Thyroid gland (tissue), 4 donors: ENCODE measurements around the gene MRPL45. TPM values are rescaled to one million over a fixed set of nuclear protein-coding genes. Genes with fewer than 3 reads are reported as not detected.

Experiments used
- DNase-seq, 2 donors: peaks; one replicate each; pipeline ENCODE4 v3.0.0-alpha.2; 2019
- H3K27ac ChIP-seq, 3 donors: fragments of 200-600 bp; sonication (generic); 1 replicate in 2 of 3; 2 replicates in 1 of 3; pipeline ENCODE4 v1.5.1; 2016 to 2019; ENCODE audit warnings: mild to moderate bottlenecking in 1 of 3, moderate library complexity in 1 of 3
- H3K27me3 ChIP-seq: fragments of 200-600 bp; sonication (generic); one replicate; pipeline ENCODE4 v1.5.1; 2019
- H3K36me3 ChIP-seq, 2 donors: fragments of 200-600 bp; sonication (generic); one replicate each; pipeline ENCODE4 v1.5.1; 2016 to 2019
- H3K4me1 ChIP-seq, 2 donors: fragments of 200-600 bp; sonication (generic); one replicate each; pipeline ENCODE4 v1.5.1; 2017 to 2019
- H3K4me3 ChIP-seq, 3 donors: fragments of 200-600 bp; sonication (generic); replicated peaks in 1 of 3; 1 replicate in 2 of 3; 2 replicates in 1 of 3; pipeline ENCODE4 v1.5.1; 2016; ENCODE audit warnings: mild to moderate bottlenecking in 1 of 3
- H3K9me3 ChIP-seq: fragments of 200-600 bp; sonication (generic); one replicate; pipeline ENCODE4 v1.5.1; 2017
- CTCF ChIP-seq, 6 experiments: fragments of 200-600 bp in 3 of 6; fragments of 450-650 bp in 3 of 6; sonication (generic) in 3 of 6; IDR thresholded peaks; one replicate each; pipeline ENCODE4 v1.5.1; 2016 to 2019; ENCODE audit warnings: antibody characterized with exemption in 6 of 6, mild to moderate bottlenecking in 2 of 6, inconsistent platforms in 1 of 6, moderate library complexity in 1 of 6
- POLR2A ChIP-seq, 2 donors: fragments of 450-650 bp; IDR thresholded peaks; one replicate each; pipeline ENCODE4 v1.6.1; 2017; ENCODE audit warnings: antibody characterized with exemption in 2 of 2, mild to moderate bottlenecking in 2 of 2, moderate library complexity in 1 of 2
- WGBS, 2 donors: methylation state at CpG; one replicate each; pipeline ENCODE4 v1.1.5; 2017; 5-methylcytosine and 5-hydroxymethylcytosine counted together
- intact Hi-C: fragments of 100-400 bp; cut with DNase I; formaldehyde crosslinking; loops from one replicate; pipeline ENCODE4 v1.15.1; 2023
- total RNA-seq, 4 donors: library from RNA; depleted of rRNA; stranded (reverse); fragments of >200 nt; gene quantifications; one replicate each; pipeline ENCODE4 v1.2.3, GENCODE V29; 2016

MRPL45 gene
- total RNA-seq, 4 donors from 2014 or later = 26.6 to 38.3 (median 30.3) TPM

GRCh38 chr17:38341035-38341721, 44.2 kb downstream of the MRPL45 start:
- Histone ChIP-seq H3K27ac (no peak overlapping the region), H3K4me1 (peaks cover 0 to 5% of the 10 kb centered on the region in 2 donors), H3K27me3 (no peaks in the 10 kb centered on the region), H3K9me3 (no peaks in the 10 kb centered on the region), H3K4me3 (no peak overlapping the region), H3K36me3 (no peaks in the 10 kb centered on the region)
- WGBS, 2 donors = 53 to 59% methylated on average over 5 of the region's 5 CpGs
- intact Hi-C loops = no loop called here
- TF ChIP-seq POLR2A (IDR thresholded peaks at IDR 0.05) (no peak), CTCF (IDR thresholded peaks at IDR 0.05) (no peak)
- peak; percentile 83 to 84 for DNase-seq

GRCh38 chr17:38342886-38343607, 46.1 kb downstream of the MRPL45 start:
- DNase-seq = no peak

GRCh38 chr17:38343608-38344419, 46.8 kb downstream of the MRPL45 start, which contains the start of gene GPR179:
GPR179 (minus strand) TSS chr17:38343956; CDS start chr17:38343789, 167 bp downstream.
- 77 to 87% methylated on average over 15 of the region's 18 CpGs for WGBS, 2 donors
- DNase-seq = no peak
- no peak within 1 kb of the TSS for H3K4me3 ChIP-seq
- peaks cover 0 to 5% of the 10 kb centered on the region in 2 donors for H3K4me1 ChIP-seq
- no peaks in the 10 kb centered on the region for H3K36me3 ChIP-seq
- no peaks in the 10 kb centered on the region for H3K9me3 ChIP-seq
- H3K27ac ChIP-seq = no peak within 1 kb of the TSS
- no peaks in the 10 kb centered on the region for H3K27me3 ChIP-seq
- TF ChIP-seq POLR2A (IDR thresholded peaks at IDR 0.05) = no peak
- intact Hi-C loops = no loop called here

More at GRCh38 chr17:38342886-38343607, 46.1 kb downstream of the MRPL45 start:
- no peaks in the 10 kb centered on the region for H3K27me3 ChIP-seq
- H3K36me3 ChIP-seq = no peaks in the 10 kb centered on the region
- no peak overlapping the region for H3K4me3 ChIP-seq
- H3K4me1 ChIP-seq = peaks cover 0 to 5% of the 10 kb centered on the region in 2 donors
- no peak for TF ChIP-seq POLR2A (IDR thresholded peaks at IDR 0.05)
- no peak for TF ChIP-seq CTCF (IDR thresholded peaks at IDR 0.05)
- 67 to 88% methylated on average over 8 to 13 of the region's 18 CpGs for WGBS, 2 donors
- no peak overlapping the region for H3K27ac ChIP-seq
- no peaks in the 10 kb centered on the region for H3K9me3 ChIP-seq
- intact Hi-C loops = no loop called here

- Histone ChIP-seq H3K4me1 (peaks cover 0 to 5% of the 10 kb centered on the region in 2 donors), H3K4me3 (no peak overlapping the region), H3K9me3 (no peaks in the 10 kb centered on the region), H3K27ac (no peak overlapping the region), H3K27me3 (no peaks in the 10 kb centered on the region), H3K36me3 (no peaks in the 10 kb centered on the region)
- no peak for DNase-seq
- no peak for TF ChIP-seq CTCF (IDR thresholded peaks at IDR 0.05)
- TF ChIP-seq POLR2A (IDR thresholded peaks at IDR 0.05) = no peak
- 85 to 86% methylated on average over 3 of the region's 3 CpGs for WGBS, 2 donors
- intact Hi-C loops = no loop called here
These were observed 47.4 kb downstream of the MRPL45 start for GRCh38 chr17:38344420-38344745.

- 97 to 98% methylated on average over 7 of the region's 7 CpGs for WGBS, 2 donors
- no peak for TF ChIP-seq POLR2A (IDR thresholded peaks at IDR 0.05)
These were observed 48.8 kb downstream of the MRPL45 start for GRCh38 chr17:38345743-38346142.

More at GRCh38 chr17:38345743-38346142, 48.8 kb downstream of the MRPL45 start:
- H3K9me3 ChIP-seq = no peaks in the 10 kb centered on the region
- no peak for DNase-seq
- no peak overlapping the region for H3K4me3 ChIP-seq
- no peak overlapping the region for H3K27ac ChIP-seq
- H3K36me3 ChIP-seq = no peaks in the 10 kb centered on the region
- H3K4me1 ChIP-seq = peaks cover 0 to 5% of the 10 kb centered on the region in 2 donors
- H3K27me3 ChIP-seq = no peaks in the 10 kb centered on the region
- intact Hi-C loops = no loop called here
